Astrocyte (in vitro differentiated cells and primary cell): Measurements from ENCODE around the gene DAP.

Experiments
- CTCF ChIP-seq: IDR thresholded peaks from 2 replicates; pipeline ENCODE4 v1.5.1; 2011; ENCODE audit warnings: low read depth, mild to moderate bottlenecking, inconsistent platforms, low read length, moderate library complexity; ENCODE audit not compliant: insufficient read depth
- EZH2 ChIP-seq: IDR thresholded peaks from 2 replicates; pipeline ENCODE4 v1.6.1; 2012; ENCODE audit warnings: mild to moderate bottlenecking, low read length, inconsistent platforms; ENCODE audit not compliant: insufficient read depth

- no peak for TF ChIP-seq CTCF
- TF ChIP-seq EZH2, result no peak
These were observed 7.4 kb upstream of the DAP start for GRCh38 chr5:10768328-10768899.
